Naive thymus-derived CD4-positive, alpha-beta T cell (primary cell): Measurements from ENCODE around the gene TTPAL. TPM values are rescaled to one million over a fixed set of nuclear protein-coding genes. Genes with fewer than 3 reads are reported as not detected.

Experiments used
- ATAC-seq: fragments of 150-1000 bp; cut with Tn5 transposase; 2 replicates; pipeline ENCODE4 v1.10.0; 2021; ENCODE audit warnings: mild to moderate bottlenecking, moderate library complexity
- CTCF ChIA-PET: fragments of 350-600 bp; sonication (Branson Sonifier 250); formaldehyde crosslinking; loops from one replicate; lab custom pipeline; 2021; ENCODE audit warnings: antibody characterized with exemption; lab: Charles Lee
- POLR2A ChIA-PET: fragments of 350-600 bp; sonication (Branson Sonifier 250); formaldehyde crosslinking; loops from one replicate; lab custom pipeline; 2021; ENCODE audit warnings: antibody characterized with exemption, inconsistent platforms; lab: Charles Lee
- DNase-seq, 9 donors: peaks; one replicate each; pipeline versions ENCODE4 v3.0.0 to v3.0.0-alpha.2; 2020 to 2022; ENCODE audit warnings: mixed read lengths in 1 of 9
- H3K27ac ChIP-seq: one replicate; pipeline ENCODE4 v1.7.0; 2013; ENCODE audit warnings: mild to moderate bottlenecking, low read depth, low read length, moderate library complexity
- H3K27me3 ChIP-seq, 2 donors: one replicate each; pipeline ENCODE4 v1.7.0; 2013; ENCODE audit warnings: low read length in 2 of 2, mild to moderate bottlenecking in 2 of 2, moderate library complexity in 2 of 2; ENCODE audit not compliant: control insufficient read depth in 2 of 2, insufficient read depth in 2 of 2
- H3K36me3 ChIP-seq, 3 experiments: 1 replicate in 2 of 3; 2 replicates in 1 of 3; pipeline ENCODE4 v1.7.0; 2013; ENCODE audit warnings: low read length in 3 of 3, mild to moderate bottlenecking in 3 of 3, moderate library complexity in 1 of 3; ENCODE audit not compliant: insufficient read depth in 3 of 3, control insufficient read depth in 2 of 3
- H3K4me1 ChIP-seq, 2 donors: one replicate each; pipeline ENCODE4 v1.7.0; 2013; ENCODE audit warnings: low read length in 2 of 2, mild to moderate bottlenecking in 2 of 2, moderate library complexity in 1 of 2; ENCODE audit not compliant: control insufficient read depth in 2 of 2, insufficient read depth in 2 of 2
- H3K4me3 ChIP-seq: 2 replicates; pipeline ENCODE4 v1.7.0; 2013; ENCODE audit warnings: mild to moderate bottlenecking, low read length
- H3K9me3 ChIP-seq, 3 experiments: 1 replicate in 2 of 3; 2 replicates in 1 of 3; pipeline ENCODE4 v1.7.0; 2013; ENCODE audit warnings: low read length in 3 of 3; ENCODE audit not compliant: control insufficient read depth in 2 of 3
- H3K27ac Mint-ChIP-seq, 9 donors: one replicate each; pipeline ENCODE4 v1.8.0; 2020 to 2022; ENCODE audit warnings: mixed read lengths in 9 of 9, mild to moderate bottlenecking in 8 of 9, moderate library complexity in 5 of 9, inconsistent platforms in 2 of 9
- H3K27me3 Mint-ChIP-seq, 5 donors: one replicate each; pipeline ENCODE4 v1.8.0; 2021 to 2022; ENCODE audit warnings: mixed read lengths in 5 of 5, mild to moderate bottlenecking in 1 of 5
- H3K36me3 Mint-ChIP-seq, 5 donors: one replicate each; pipeline ENCODE4 v1.8.0; 2020 to 2022; ENCODE audit warnings: mixed read lengths in 5 of 5, mild to moderate bottlenecking in 3 of 5, inconsistent platforms in 1 of 5
- H3K4me1 Mint-ChIP-seq, 7 donors: one replicate each; pipeline ENCODE4 v1.8.0; 2020 to 2022; ENCODE audit warnings: mixed read lengths in 7 of 7, mild to moderate bottlenecking in 3 of 7, inconsistent platforms in 1 of 7
- H3K4me3 Mint-ChIP-seq, 10 donors: one replicate each; pipeline ENCODE4 v1.8.0; 2020 to 2022; ENCODE audit warnings: mild to moderate bottlenecking in 10 of 10, mixed read lengths in 10 of 10, moderate library complexity in 6 of 10, inconsistent platforms in 2 of 10
- H3K9me3 Mint-ChIP-seq, 11 donors: one replicate each; pipeline ENCODE4 v1.8.0; 2020 to 2022; ENCODE audit warnings: mixed read lengths in 11 of 11, mild to moderate bottlenecking in 4 of 11, inconsistent platforms in 1 of 11, moderate library complexity in 1 of 11
- intact Hi-C, 2 donors: fragments of 100-400 bp; cut with micrococcal nuclease; formaldehyde crosslinking; loops; one replicate each; pipeline ENCODE4 v1.15.1; 2023
- polyA plus RNA-seq, 2 donors: library from polyadenylated mRNA; unstranded; fragments of 300-500 nt; fragmentation: Illumina TruSeq; gene quantifications; one replicate each; pipeline ENCODE4 v1.2.3, GENCODE V29; 2021
- total RNA-seq, 6 experiments: library from RNA in 5 of 6; stranded (reverse) in 5 of 6; gene quantifications; 1 replicate in 5 of 6; 2 replicates in 1 of 6; pipeline ENCODE4 v1.2.3 and lab custom pipeline; 2021 to 2026

The TTPAL gene
- total and polyA plus RNA-seq, 7 experiments from 2014 or later = 8.8 to 20.7 (median 14.2) TPM

- Histone ChIP-seq H3K27me3 (no peaks in the 10 kb centered on the region), H3K27ac (no peak overlapping the region), H3K4me3 (no peak overlapping the region), H3K9me3 (no peaks in the 10 kb centered on the region), H3K36me3 (no peaks in the 10 kb centered on the region), H3K4me1 (no peaks in the 10 kb centered on the region)
- ATAC-seq = no peak
- no peaks in the 10 kb centered on the region for H3K4me1 Mint-ChIP-seq
- no peak for DNase-seq
- H3K4me3 Mint-ChIP-seq = no peak overlapping the region
- ChIA-PET CTCF (no interaction called here), POLR2A (no interaction called here)
- peaks cover 0 to 8% (median 0%) of the 10 kb centered on the region in 5 donors for H3K27me3 Mint-ChIP-seq
- no peak overlapping the region for H3K27ac Mint-ChIP-seq
- H3K36me3 Mint-ChIP-seq = no peaks in the 10 kb centered on the region
- no peaks in the 10 kb centered on the region for H3K9me3 Mint-ChIP-seq
- intact Hi-C loops = no loop called here
These were observed 24.7 kb upstream of the TTPAL start for GRCh38 chr20:44450903-44451450.

- POLR2A ChIA-PET = no interaction called here
- no peaks in the 10 kb centered on the region for H3K36me3 ChIP-seq
- ATAC-seq (no peak), DNase-seq (no peak)
- H3K4me3 ChIP-seq = no peak overlapping the region
- Mint-ChIP-seq H3K4me1 (no peaks in the 10 kb centered on the region), H3K36me3 (no peaks in the 10 kb centered on the region), H3K4me3 (no peak overlapping the region), H3K27me3 (peaks cover 0 to 8% (median 0%) of the 10 kb centered on the region in 5 donors), H3K27ac (no peak overlapping the region), H3K9me3 (no peaks in the 10 kb centered on the region)
- no peaks in the 10 kb centered on the region for H3K9me3 ChIP-seq
- no peaks in the 10 kb centered on the region for H3K27me3 ChIP-seq
- CTCF ChIA-PET = interaction anchor here (0.6 kb wide), 2 partner anchors 70 to 728 kb away, joined by 3 to 6 read pairs; no protein-coding TSS in a partner anchor
- no peak overlapping the region for H3K27ac ChIP-seq
- intact Hi-C loops = no loop called here
- no peaks in the 10 kb centered on the region for H3K4me1 ChIP-seq
These were observed 21.2 kb upstream of the TTPAL start for GRCh38 chr20:44454306-44454963.

GRCh38 chr20:44455126-44455525, 20.5 kb upstream of the TTPAL start:
- Mint-ChIP-seq H3K4me3 (no peak overlapping the region), H3K36me3 (no peaks in the 10 kb centered on the region), H3K4me1 (no peaks in the 10 kb centered on the region), H3K9me3 (no peaks in the 10 kb centered on the region), H3K27ac (no peak overlapping the region), H3K27me3 (peaks cover 0 to 8% (median 0%) of the 10 kb centered on the region in 5 donors)
- H3K9me3 ChIP-seq = no peaks in the 10 kb centered on the region
- no peak overlapping the region for H3K27ac ChIP-seq
- intact Hi-C loops = no loop called here
- no peaks in the 10 kb centered on the region for H3K27me3 ChIP-seq
- H3K4me3 ChIP-seq = no peak overlapping the region
- ChIA-PET POLR2A (no interaction called here), CTCF (no interaction called here)
- no peaks in the 10 kb centered on the region for H3K4me1 ChIP-seq
- DNase-seq = no peak
- ATAC-seq = no peak
- no peaks in the 10 kb centered on the region for H3K36me3 ChIP-seq

- ATAC-seq (no peak), DNase-seq (no peak)
- Mint-ChIP-seq H3K4me3 (no peak overlapping the region), H3K36me3 (no peaks in the 10 kb centered on the region), H3K9me3 (no peaks in the 10 kb centered on the region), H3K4me1 (no peaks in the 10 kb centered on the region), H3K27ac (no peak overlapping the region), H3K27me3 (peaks cover 0 to 5% (median 0%) of the 10 kb centered on the region in 5 donors)
- no peak overlapping the region for H3K27ac ChIP-seq
- no peaks in the 10 kb centered on the region for H3K9me3 ChIP-seq
- intact Hi-C loops = no loop called here
- no peaks in the 10 kb centered on the region for H3K36me3 ChIP-seq
- no peaks in the 10 kb centered on the region for H3K4me1 ChIP-seq
- H3K4me3 ChIP-seq = no peak overlapping the region
- no peaks in the 10 kb centered on the region for H3K27me3 ChIP-seq
- POLR2A ChIA-PET = no interaction called here
- CTCF ChIA-PET = interaction anchor here (1.1 kb wide), 1 partner anchor 153 kb away, joined by 4 read pairs; no protein-coding TSS in a partner anchor
These were observed 19.1 kb upstream of the TTPAL start for GRCh38 chr20:44456611-44457010.

- Mint-ChIP-seq H3K4me3 (no peak overlapping the region), H3K36me3 (no peaks in the 10 kb centered on the region), H3K27ac (no peak overlapping the region), H3K9me3 (no peaks in the 10 kb centered on the region), H3K27me3 (peaks cover 0 to 5% (median 0%) of the 10 kb centered on the region in 5 donors), H3K4me1 (no peaks in the 10 kb centered on the region)
- ChIA-PET CTCF (no interaction called here), POLR2A (no interaction called here)
- Histone ChIP-seq H3K9me3 (no peaks in the 10 kb centered on the region), H3K36me3 (no peaks in the 10 kb centered on the region), H3K4me1 (no peaks in the 10 kb centered on the region), H3K27ac (no peak overlapping the region), H3K27me3 (no peaks in the 10 kb centered on the region), H3K4me3 (no peak overlapping the region)
- ATAC-seq = no peak
- intact Hi-C loops = no loop called here
- DNase-seq = no peak
These were observed 18.7 kb upstream of the TTPAL start for GRCh38 chr20:44457016-44457415.

- Mint-ChIP-seq H3K9me3 (no peaks in the 10 kb centered on the region), H3K27me3 (peaks cover 0 to 2% (median 0%) of the 10 kb centered on the region in 5 donors), H3K4me3 (no peak overlapping the region), H3K36me3 (no peaks in the 10 kb centered on the region), H3K4me1 (no peaks in the 10 kb centered on the region), H3K27ac (no peak overlapping the region)
- Histone ChIP-seq H3K4me1 (no peaks in the 10 kb centered on the region), H3K27ac (no peak overlapping the region), H3K4me3 (no peak overlapping the region), H3K27me3 (no peaks in the 10 kb centered on the region), H3K9me3 (no peaks in the 10 kb centered on the region), H3K36me3 (no peaks in the 10 kb centered on the region)
- CTCF ChIA-PET = interaction anchor here (1.6 kb wide), 1 partner anchor 244 kb away, joined by 4 read pairs; no protein-coding TSS in a partner anchor
- POLR2A ChIA-PET = no interaction called here
- intact Hi-C loops = no loop called here
- ATAC-seq (no peak), DNase-seq (no peak)
These were observed 16.4 kb upstream of the TTPAL start for GRCh38 chr20:44459271-44459670.
